Kidney glomerular epithelial cell (primary cell): ENCODE data around the gene TFEB.

Experiments
- DNase-seq: peaks from one replicate; lab custom pipeline; 2025; lab: John Stamatoyannopoulos, UW

TFEB gene

DNA sequence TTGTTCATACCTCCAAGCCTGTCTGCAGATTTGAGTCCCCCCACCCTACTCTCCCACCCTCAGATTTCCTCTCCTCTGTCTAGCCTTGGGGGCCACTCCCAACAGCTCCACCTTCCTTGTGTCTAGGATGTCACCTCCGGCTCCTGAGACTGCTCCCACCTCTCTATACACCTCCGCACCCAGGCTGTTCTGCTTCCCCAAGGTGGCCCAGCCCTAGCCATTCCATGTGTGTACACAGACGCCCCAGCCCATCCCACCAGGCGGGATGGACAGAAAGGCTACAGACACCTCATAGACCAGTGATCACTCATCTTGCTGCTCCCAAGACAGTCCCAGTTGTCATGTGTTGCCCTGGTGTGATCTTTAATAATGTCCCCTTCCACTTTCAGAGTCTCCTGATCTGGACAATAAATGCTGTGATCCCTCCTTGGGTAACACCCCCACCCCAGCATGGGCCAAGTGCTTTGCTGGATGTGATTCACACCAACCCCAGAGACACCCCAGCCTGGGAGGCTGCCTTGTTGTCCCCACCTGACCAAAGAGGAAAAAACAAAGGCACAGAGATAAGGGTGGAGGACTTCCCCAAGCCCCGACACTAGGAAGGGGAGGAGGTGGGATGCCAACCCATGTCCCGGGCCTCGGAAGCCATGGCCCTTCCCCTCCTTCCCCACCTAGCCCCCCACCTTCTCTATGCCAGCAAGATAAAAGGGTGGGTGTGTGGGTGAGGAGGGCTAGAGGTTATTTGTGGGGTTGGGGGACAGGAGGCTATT, 61.0 kb downstream of the TFEB start:
- no peak for DNase-seq

DNA sequence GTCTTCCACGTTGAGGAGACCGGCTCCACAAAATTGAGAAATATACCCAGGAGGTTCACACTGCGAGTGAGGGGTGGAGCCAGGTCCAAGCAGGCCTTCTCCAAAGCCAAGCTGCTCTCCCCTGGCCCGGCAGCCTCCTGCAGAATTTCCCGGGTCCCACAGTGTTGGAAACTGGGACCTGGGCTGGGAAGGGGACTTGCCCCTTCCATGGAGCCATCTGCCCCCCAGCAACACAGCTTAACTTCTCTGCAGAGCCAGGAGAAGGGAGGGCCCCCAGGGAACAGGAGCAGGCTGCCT, 61.8 kb downstream of the TFEB start:
- DNase-seq, result no peak

GRCh38 chr6:41672816-41673703, 62.3 kb downstream of the TFEB start:
- no peak for DNase-seq

GRCh38 chr6:41672016-41672415, 63.4 kb downstream of the TFEB start:
- DNase-seq, result no peak

GRCh38 chr6:41671376-41671775, 64.0 kb downstream of the TFEB start:
- no peak for DNase-seq

DNA sequence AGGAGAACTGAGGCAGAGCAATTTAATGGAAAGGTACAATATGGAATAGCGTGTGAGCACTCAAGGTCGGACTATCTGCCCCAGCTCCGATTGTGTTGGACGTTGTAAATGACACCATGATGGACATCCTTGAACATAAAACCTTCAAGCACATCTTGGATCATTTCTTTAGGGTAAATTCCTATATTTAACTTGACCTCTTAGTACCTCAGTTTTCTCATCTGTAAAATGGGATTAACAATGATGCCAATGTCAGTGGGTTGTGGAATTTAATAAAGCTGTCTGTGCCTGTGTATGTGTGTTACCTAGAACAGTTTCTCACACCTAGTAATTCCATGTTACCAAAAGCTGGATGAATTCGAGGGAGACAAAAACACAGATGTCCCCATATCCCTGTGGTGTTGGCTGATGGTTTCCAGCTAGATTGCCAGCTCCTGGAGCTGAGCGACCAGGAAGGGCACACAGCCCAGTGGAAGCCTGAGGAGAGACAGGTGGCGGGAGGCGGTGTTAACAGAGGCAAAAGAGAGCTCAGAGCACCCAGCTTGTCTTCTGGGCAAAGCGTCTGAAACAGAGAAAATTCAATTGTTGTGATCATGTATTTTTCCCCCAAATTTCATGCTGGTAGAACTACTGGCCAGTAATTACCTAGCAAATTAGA, 64.6 kb downstream of the TFEB start:
- no peak for DNase-seq

GRCh38 chr6:41668968-41669367, 66.4 kb downstream of the TFEB start:
- DNase-seq, result no peak

DNA sequence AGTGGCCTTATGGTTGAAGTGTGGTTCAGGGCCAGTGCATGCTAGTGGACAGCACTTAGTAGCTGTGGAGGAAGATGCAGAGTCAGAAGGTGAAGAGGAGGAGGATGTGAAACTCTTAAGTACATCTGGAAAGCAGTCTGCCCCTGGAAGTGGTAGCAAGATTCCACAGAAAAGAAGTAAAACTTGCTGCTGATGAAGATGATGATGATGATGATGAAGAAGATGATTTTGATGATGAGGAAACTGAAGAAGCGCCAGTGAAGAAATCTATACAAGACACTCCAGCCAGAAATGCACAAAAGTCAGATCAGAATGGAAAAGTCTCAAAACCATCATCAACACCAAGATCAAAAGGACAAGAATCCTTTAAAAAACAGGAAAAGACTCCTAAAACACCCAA, 68.2 kb downstream of the TFEB start:
- no peak for DNase-seq

GRCh38 chr6:41664271-41664670, 71.1 kb downstream of the TFEB start:
- no peak for DNase-seq

- no peak for DNase-seq
Measured at GRCh38 chr6:41663568-41663967, 71.8 kb downstream of the TFEB start.

- no peak for DNase-seq
Measured at GRCh38 chr6:41659935-41660334, 75.5 kb downstream of the TFEB start.

DNA sequence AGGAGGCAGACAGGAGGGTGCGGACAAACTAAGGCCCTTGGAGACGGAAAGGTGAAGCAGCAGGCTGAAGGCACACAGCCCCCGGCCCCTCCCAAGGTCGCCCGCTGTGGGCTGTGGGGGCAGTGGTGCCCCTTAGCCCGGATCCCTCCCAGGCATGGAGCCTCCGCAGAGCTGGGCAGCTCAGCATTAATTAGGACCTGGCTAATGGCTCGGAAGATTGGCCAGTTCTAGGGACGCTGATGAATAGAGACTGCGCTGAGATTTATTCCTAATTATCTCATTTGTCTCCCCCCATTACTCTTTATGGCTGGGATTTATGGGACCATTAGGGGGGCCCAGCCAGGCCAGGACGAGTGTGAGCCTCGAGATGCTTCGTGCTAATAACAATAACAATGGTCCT, 76.8 kb downstream of the TFEB start:
- no peak for DNase-seq

GRCh38 chr6:41657131-41658094, 78.0 kb downstream of the TFEB start:
- no peak for DNase-seq

DNA sequence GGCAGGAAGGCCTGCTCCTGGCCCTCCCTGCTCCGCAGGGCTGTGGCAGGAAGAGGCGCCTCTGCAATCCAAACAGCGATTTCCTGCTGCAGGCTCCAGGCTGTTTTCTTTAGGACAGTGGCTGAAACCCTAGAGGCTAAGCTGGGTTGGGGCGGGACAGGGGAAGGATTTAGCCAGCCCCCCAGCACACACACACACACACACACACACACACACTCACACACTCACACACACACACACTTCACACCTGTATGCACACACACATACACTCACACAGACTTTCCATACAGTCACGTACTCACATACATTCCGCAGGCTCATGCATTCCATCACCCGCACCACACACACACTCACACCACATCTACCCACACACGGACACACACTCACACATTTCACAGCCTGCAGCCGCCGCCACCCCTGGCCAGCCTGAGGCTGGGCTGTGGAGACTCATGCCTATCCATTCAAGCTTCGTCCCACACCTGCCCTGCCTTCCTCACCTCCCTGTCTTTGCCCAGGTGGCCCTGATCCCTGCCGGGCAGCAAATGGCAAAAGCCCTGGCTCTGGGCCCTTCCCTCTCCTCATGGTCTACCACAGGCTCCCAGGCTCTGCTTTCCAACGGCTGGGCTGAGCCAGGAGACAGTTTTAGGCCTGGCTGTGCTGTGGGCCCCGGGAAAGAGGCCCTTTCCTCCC, 79.3 kb downstream of the TFEB start:
- DNase-seq, result no peak

DNA sequence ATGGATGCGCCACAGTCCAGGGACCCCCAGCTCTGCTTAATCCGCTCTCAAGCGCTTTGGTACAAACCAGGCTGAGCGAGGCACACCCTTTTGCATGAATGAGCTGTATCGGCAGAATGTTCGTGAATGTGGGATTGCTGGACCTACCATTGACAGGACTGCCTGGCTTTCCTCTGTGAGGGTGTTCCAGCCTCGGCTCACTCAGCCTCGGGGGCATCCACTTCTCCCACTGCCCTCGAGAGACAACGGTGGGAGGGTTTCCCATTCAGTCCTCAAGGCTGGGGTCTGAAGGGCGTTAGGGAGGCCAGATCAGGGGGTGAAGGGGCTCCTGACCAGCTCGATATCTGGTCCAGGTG, 79.8 kb downstream of the TFEB start:
- DNase-seq, result no peak

GRCh38 chr6:41655176-41655575, 80.2 kb downstream of the TFEB start:
- DNase-seq, result no peak

DNA sequence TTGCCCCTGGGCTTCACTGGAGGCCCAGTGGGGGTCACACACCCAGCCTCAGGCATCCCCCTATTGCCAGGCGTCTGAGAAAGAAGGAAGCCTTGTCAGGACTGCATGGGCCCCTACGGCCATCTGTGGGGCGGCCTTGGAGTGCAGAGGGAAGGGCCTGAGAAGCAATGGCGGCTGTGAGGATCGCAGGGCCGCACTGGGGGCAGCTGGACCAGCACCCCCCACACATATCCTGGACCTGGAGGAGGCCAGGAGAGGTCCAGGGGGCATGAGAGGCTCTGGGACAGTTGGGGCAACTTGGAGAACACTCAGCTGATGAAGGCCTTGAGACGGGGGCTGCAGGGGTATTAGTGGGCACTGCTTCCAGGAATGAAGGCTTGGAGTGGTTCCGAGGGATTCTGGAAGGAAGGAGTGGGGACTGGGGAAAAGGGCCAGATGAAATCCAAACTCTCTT, 80.7 kb downstream of the TFEB start:
- DNase-seq, result no peak

- DNase-seq, result no peak
Measured at GRCh38 chr6:41654151-41654697, 81.2 kb downstream of the TFEB start.

GRCh38 chr6:41653691-41654090, 81.7 kb downstream of the TFEB start:
- no peak for DNase-seq

DNA sequence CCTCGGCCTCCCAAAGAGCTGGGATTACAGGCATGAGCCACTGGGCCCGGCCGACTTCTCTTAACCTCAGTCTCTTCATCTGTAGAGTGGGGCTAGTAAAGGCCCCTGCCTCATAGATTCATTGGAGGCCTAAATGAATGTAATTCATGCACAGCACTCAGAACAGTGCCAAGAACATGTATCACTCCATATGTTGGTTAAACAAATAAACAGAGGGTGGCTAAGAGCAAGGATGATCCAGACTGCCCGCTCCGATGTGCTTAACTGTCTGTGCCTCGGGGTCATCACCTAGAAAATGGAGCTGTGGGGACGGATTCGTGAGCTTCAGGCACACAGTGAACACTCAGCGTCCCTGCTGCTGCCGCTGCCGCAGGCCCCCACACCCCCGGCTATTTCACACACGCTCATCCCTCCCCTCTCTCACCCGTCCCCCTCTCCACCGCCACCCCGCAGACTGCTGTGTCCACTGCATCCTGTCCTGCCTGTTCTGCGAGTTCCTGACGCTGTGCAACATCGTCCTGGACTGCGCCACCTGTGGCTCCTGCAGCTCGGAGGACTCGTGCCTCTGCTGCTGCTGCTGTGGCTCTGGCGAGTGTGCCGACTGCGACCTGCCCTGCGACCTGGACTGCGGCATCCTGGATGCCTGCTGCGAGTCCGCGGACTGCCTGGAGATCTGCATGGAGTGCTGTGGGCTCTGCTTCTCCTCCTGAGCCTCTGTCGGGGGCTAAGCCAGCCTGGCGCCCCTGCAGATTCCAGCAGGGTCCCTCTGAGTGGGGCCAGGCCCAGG, 82.3 kb downstream of the TFEB start:
- no peak for DNase-seq
